ACC112 (cell line): ENCODE data around the gene OLAH.

Source experiments
- H2AFZ ChIP-seq: fragments of 200-600 bp; sonication (generic); one replicate; pipeline ENCODE4 v1.6.0; 2017; ENCODE audit warnings: antibody characterized with exemption, low read length; ENCODE audit not compliant: unreplicated experiment
- H3K27ac ChIP-seq: fragments of 200-600 bp; sonication (generic); 2 replicates; pipeline ENCODE4 v1.5.1; 2014; ENCODE audit warnings: low read depth, mild to moderate bottlenecking, antibody characterized with exemption, low read length, moderate library complexity
- H3K27me3 ChIP-seq: fragments of 200-600 bp; sonication (generic); 2 replicates; pipeline ENCODE4 v1.6.1; 2014; ENCODE audit warnings: mild to moderate bottlenecking, antibody characterized with exemption, low read length, moderate library complexity, mixed read lengths; ENCODE audit not compliant: insufficient read depth
- H3K36me3 ChIP-seq: fragments of 200-600 bp; sonication (generic); 2 replicates; pipeline ENCODE4 v1.6.1; 2016; ENCODE audit warnings: mild to moderate bottlenecking, antibody characterized with exemption, low read length, moderate library complexity, mixed read lengths; ENCODE audit not compliant: insufficient read depth
- H3K4me1 ChIP-seq: fragments of 200-600 bp; sonication (generic); one replicate; pipeline ENCODE4 v1.6.1; 2016; ENCODE audit warnings: low read length, mixed read lengths; ENCODE audit not compliant: insufficient read depth, unreplicated experiment, control insufficient read depth
- H3K4me3 ChIP-seq: fragments of 200-600 bp; sonication (generic); 2 replicates; pipeline ENCODE4 v1.5.1; 2014; ENCODE audit warnings: mild to moderate bottlenecking, low read depth, low read length
- H3K79me2 ChIP-seq: fragments of 200-600 bp; sonication (generic); one replicate; pipeline ENCODE4 v1.6.0; 2016; ENCODE audit warnings: low read length; ENCODE audit not compliant: control insufficient read depth, unreplicated experiment, insufficient read depth

The OLAH gene

DNA sequence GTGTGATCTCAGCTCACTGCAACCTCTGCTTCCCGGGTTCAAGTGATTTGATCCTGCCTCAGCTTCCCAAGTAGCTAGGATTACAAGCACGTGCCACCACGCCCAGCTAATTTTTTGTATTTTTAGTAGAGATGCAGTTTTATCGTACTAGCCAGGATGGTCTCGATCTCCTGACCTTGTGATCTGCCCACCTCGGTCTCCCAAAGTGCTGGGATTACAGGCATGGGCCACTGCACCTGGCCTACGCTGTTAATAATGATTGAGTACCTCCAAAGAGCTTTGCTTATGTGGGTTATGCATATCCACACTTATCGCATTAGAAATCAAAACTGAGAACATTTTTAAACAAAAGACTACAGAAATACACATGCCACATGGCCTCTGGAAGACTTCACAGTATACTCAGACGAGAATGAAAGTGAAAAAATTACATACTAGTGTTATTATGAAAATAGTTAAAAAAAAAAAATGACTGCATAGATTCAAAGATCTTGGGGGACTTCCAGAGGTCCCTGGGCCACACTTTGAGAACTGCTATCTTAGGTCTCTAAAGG, 78.8 kb downstream of the OLAH start:
- H2AFZ ChIP-seq = no peak overlapping the region
- no peaks in the 10 kb centered on the region for H3K79me2 ChIP-seq
- peak overlapping the region; percentile 61 for H3K27ac ChIP-seq
- H3K4me1 ChIP-seq = peaks cover 35% of the 10 kb centered on the region
- no peak overlapping the region for H3K4me3 ChIP-seq
- no peaks in the 10 kb centered on the region for H3K27me3 ChIP-seq
- peaks cover 28% of the 10 kb centered on the region for H3K36me3 ChIP-seq
